ENCODE results near the gene PDE6A. TPM values are rescaled to one million over a fixed set of nuclear protein-coding genes. Genes with fewer than 3 reads are reported as not detected.

PDE6A gene
- total RNA-seq, 1 experiment from 2014 or later = not detected

- TF ChIP-seq ARID4B (CRISPR knock-in tag; IDR thresholded peaks at IDR 0.05; ENCODE audit: borderline replicate concordance) = no peak
- TF ChIP-seq CTCF (IDR thresholded peaks at IDR 0.05) = peak; percentile 68
These were observed 116.2 kb downstream of the PDE6A start (continued) for GRCh38 chr5:149828161-149829011.

GRCh38 chr5:149827546-149827945 is 117.0 kb downstream of the PDE6A start:
- ChIA-PET POLR2A (interaction anchor here (0.7 kb wide), 1 partner anchor 171 kb away, joined by 3 read pairs; no protein-coding TSS in a partner anchor), CTCF (interaction anchor here (0.7 to 17.9 kb wide), 18 partner anchors 10 to 230 kb away, joined by 3 to 298 read pairs (median 5); partner anchors contain the start of gene SLC26A2)
- Mint-ChIP-seq H3K4me1 (peaks cover 13% of the 10 kb centered on the region), H3K4me3 (no peak overlapping the region), H3K9me3 (no peaks in the 10 kb centered on the region), H3K27me3 (ENCODE audit: low read depth) (no peaks in the 10 kb centered on the region), H3K36me3 (peaks cover 7% of the 10 kb centered on the region), H3K27ac (no peak overlapping the region)
- DNase-seq (ENCODE audit: low spot score) (no peak), ATAC-seq (no peak)
- TF ChIP-seq ZNF532 (CRISPR knock-in tag; IDR thresholded peaks at IDR 0.05; ENCODE audit: borderline replicate concordance) (no peak), ZNF317 (CRISPR knock-in tag; IDR thresholded peaks at IDR 0.05; ENCODE audit: borderline replicate concordance, low read depth) (no peak), NR1H2 (CRISPR knock-in tag; IDR thresholded peaks at IDR 0.05) (no peak), ELF4 (CRISPR knock-in tag; IDR thresholded peaks at IDR 0.05; ENCODE audit: low read depth) (no peak), SMAD4 (CRISPR knock-in tag; IDR thresholded peaks at IDR 0.05) (no peak), USF2 (CRISPR knock-in tag; IDR thresholded peaks at IDR 0.05) (no peak), ZNF671 (CRISPR knock-in tag; IDR thresholded peaks at IDR 0.05) (no peak), GTF2I (CRISPR knock-in tag; conservative IDR thresholded peaks at IDR 0.05) (no peak), STAT6 (CRISPR knock-in tag; conservative IDR thresholded peaks at IDR 0.05; ENCODE audit: low read depth) (no peak), MAX (CRISPR knock-in tag; IDR thresholded peaks at IDR 0.05) (no peak), PRRX2 (CRISPR knock-in tag; IDR thresholded peaks at IDR 0.05) (no peak), EMX1 (CRISPR knock-in tag; IDR thresholded peaks at IDR 0.05) (no peak), ZBTB21 (CRISPR knock-in tag; IDR thresholded peaks at IDR 0.05; ENCODE audit: borderline replicate concordance) (no peak), ARID4B (CRISPR knock-in tag; IDR thresholded peaks at IDR 0.05; ENCODE audit: borderline replicate concordance) (no peak)

All from WTC11 (cell line).